Tibial nerve (tissue), 4 donors: ENCODE measurements around the gene GGA3.

ENCODE experiments used
- CTCF ChIP-seq, 5 experiments: fragments of 200-600 bp in 3 of 5; fragments of 450-650 bp in 2 of 5; sonication (generic) in 3 of 5; IDR thresholded peaks; one replicate each; pipeline ENCODE4 v1.5.1; 2016 to 2019; ENCODE audit warnings: antibody characterized with exemption in 5 of 5, mild to moderate bottlenecking in 3 of 5, moderate library complexity in 2 of 5
- EP300 ChIP-seq, 2 donors: sonication (generic); formaldehyde crosslinking; IDR thresholded peaks; one replicate each; pipeline ENCODE4 v1.6.1; 2017; ENCODE audit warnings: antibody characterized with exemption in 2 of 2, mild to moderate bottlenecking in 1 of 2
- POLR2A ChIP-seq, 2 donors: fragments of 450-650 bp; IDR thresholded peaks; one replicate each; pipeline ENCODE4 v1.6.1; 2017; ENCODE audit warnings: antibody characterized with exemption in 2 of 2, mild to moderate bottlenecking in 2 of 2, moderate library complexity in 2 of 2

GRCh38 chr17:75260641-75261335 lies 618 bp downstream of the GGA3 start:
- TF ChIP-seq POLR2A (IDR thresholded peaks at IDR 0.05): no peak
- TF ChIP-seq CTCF (IDR thresholded peaks at IDR 0.05): no peak
- no peak for TF ChIP-seq EP300 (IDR thresholded peaks at IDR 0.05)
